Epithelial cell of prostate (primary cell): ENCODE results near the gene MRTFB.

ENCODE experiments used
- DNase-seq: peaks from one replicate; pipeline ENCODE4 v3.0.0-alpha.2; 2011; ENCODE audit warnings: low read depth, low spot score
- H3K27ac ChIP-seq: fragments of 450-650 bp; 2 replicates; pipeline ENCODE4 v1.5.1; 2017; ENCODE audit warnings: mild to moderate bottlenecking

Gene MRTFB

GRCh38 chr16:14062261-14062660 is 8.9 kb upstream of the MRTFB start:
- no peak overlapping the region for H3K27ac ChIP-seq
- DNase-seq = no peak

DNA sequence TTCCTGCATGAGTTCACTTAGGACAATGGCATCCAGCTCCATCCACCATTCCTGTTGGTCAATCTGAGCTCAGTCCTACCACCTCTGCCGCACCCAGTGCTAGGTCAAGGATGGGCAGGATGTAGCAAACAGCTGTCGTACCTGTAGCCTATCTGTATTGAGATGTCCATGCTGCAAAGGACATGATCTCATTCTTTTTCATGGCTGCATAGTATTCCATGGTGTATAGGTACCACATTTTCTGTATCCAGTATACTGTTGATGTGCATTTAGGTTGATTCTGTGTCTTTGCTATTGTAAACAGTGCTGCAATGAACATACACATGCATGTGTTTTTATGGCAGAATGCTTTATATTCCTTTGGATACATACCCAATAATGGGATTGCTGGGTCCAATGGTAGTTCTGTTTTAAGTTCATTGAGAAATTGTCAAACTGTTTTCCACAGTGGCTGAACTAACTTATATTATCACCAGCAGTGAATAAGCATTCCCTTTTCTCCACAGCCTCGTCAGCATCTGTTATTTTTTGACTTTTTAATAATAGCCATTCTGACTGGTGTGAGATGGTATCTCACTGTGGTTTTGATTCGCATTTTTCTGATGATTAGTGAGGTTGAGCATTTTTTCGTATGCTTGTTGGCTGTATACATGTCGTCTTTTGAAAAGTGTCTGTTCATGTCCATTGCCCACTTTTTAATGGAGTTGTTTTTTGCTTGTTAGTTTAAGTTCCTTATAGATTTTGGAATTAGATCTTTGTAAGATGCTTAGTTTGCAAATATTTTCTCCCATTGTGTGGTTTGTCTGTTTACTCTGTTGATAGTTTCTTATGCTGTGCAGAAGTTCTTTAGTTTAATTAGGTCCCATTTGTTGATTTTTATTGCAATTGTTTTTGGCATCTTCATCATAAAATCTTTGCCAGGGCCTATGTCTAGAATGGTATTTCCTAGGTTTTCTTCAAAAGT is 7.2 kb upstream of the MRTFB start:
- no peak for DNase-seq
- H3K27ac ChIP-seq = no peak overlapping the region

- H3K27ac ChIP-seq = peak overlapping the region; percentile 57
- DNase-seq = peak; percentile 16
Observed at GRCh38 chr16:14069818-14070217, 1.3 kb upstream of the MRTFB start.

GRCh38 chr16:14070555-14070876 is 603 bp upstream of the MRTFB start:
- DNase-seq = no peak
- H3K27ac ChIP-seq = peak overlapping the region; percentile 57

DNA sequence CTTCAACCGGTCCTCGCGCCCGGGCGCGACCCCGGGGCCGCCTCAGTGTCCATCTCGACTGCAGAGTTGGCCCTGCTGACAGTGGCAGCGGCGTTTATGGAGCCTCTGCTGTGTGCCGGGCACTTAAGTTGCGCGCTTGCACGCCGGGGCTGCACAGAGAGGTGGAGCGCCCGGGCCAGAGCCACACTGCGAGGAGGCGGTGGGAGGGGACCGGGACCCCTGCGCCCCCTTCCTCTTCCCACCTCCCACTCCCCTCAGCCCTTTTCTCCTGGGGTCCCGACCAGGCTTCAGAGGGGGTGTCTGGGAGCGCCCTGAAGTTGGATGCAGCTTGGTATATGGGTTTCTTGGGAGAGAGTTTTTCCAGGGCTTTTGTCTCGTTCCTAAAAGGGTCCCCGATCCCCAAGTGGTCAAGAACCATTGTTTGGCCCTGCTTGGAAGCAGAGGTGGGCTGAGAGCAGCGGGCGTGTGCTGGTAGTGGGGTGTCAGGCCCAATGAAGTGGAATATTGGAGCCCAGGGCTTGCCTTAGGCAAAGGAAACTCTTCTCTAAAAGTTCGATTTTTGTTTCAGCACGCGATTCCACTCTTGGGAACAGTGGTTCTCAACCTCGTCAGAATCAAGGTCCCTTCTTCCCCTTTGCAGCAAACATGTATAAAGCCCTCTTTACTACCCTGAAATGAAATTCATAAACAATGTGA is 605 bp downstream of the MRTFB start:
- no peak for DNase-seq
- H3K27ac ChIP-seq = peak overlapping the region; percentile 57

DNA sequence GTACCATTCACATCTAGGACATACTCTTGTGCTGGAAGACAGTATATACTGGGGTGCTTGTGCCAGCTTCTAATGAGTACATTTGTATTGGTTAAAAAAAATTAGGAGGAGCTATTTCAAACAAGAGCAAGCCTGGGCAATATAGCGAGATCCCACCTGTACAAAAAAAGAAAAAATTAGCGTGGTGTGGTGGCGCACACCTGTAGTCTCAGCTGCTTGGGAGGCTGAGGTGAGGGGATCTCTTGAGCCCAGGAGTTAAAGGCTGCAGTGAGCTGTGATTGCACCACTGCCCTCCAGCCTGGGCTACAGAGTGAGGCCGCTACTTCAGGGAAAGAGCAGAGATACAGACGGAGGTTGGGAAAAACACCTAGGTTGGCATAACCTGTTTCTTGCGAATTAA is 1.2 kb downstream of the MRTFB start:
- no peak for DNase-seq
- H3K27ac ChIP-seq = no peak overlapping the region

DNA sequence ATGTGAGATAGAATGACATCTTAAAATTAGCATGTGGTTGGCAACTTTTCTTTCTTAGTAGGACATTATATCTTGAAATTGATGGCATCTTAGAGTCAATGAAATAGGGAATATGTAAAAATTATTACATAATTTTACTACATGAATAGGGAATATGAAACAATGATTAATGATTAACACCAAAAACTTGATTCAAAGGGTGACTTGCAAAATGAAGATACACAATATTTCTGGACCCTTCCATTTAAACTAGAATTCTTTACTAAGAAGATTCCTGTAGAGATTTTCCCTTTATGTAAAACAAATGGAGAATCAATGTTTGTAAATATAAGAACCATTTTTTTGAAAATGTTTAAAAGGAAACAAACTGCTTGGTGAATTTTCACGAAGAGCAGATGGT is 3.4 kb downstream of the MRTFB start:
- H3K27ac ChIP-seq = no peak overlapping the region
- DNase-seq = no peak

- no peak for DNase-seq
- no peak overlapping the region for H3K27ac ChIP-seq
Observed at GRCh38 chr16:14077918-14078317, 6.8 kb downstream of the MRTFB start.

- no peak overlapping the region for H3K27ac ChIP-seq
- no peak for DNase-seq
Observed at GRCh38 chr16:14086477-14086876, 15.4 kb downstream of the MRTFB start.

DNA sequence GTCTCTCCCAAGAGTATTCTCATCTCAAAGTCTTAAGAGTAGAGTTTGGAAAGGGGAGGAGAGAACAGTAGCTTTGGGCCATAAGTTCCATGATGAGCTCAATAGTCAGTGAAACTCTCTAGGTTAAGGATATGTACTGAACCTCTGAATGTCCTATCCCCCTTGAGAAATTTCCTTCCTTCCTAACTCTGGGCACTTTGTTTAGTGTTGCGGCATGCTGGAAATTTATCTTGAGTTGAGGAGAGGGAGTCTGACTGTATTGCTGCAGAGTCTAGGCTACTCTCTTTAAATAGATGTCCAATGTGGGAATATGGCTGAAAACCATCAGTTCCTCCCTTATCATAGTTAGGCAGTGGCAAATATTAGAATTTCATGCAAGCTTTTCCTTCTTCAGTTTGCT is 16.1 kb downstream of the MRTFB start:
- DNase-seq = no peak
- peak overlapping the region; percentile 60 for H3K27ac ChIP-seq

- H3K27ac ChIP-seq = peak overlapping the region; percentile 60
- no peak for DNase-seq
Observed at GRCh38 chr16:14087590-14088154, 16.6 kb downstream of the MRTFB start.

- peak overlapping the region; percentile 60 for H3K27ac ChIP-seq
- no peak for DNase-seq
Observed at GRCh38 chr16:14088155-14088753, 17.1 kb downstream of the MRTFB start.

GRCh38 chr16:14089283-14089823 is 18.2 kb downstream of the MRTFB start:
- no peak for DNase-seq
- no peak overlapping the region for H3K27ac ChIP-seq

GRCh38 chr16:14092561-14092960 is 21.4 kb downstream of the MRTFB start:
- no peak for DNase-seq
- no peak overlapping the region for H3K27ac ChIP-seq

GRCh38 chr16:14095883-14096551 is 24.9 kb downstream of the MRTFB start:
- peak overlapping the region; percentile 54 for H3K27ac ChIP-seq
- DNase-seq = no peak

DNA sequence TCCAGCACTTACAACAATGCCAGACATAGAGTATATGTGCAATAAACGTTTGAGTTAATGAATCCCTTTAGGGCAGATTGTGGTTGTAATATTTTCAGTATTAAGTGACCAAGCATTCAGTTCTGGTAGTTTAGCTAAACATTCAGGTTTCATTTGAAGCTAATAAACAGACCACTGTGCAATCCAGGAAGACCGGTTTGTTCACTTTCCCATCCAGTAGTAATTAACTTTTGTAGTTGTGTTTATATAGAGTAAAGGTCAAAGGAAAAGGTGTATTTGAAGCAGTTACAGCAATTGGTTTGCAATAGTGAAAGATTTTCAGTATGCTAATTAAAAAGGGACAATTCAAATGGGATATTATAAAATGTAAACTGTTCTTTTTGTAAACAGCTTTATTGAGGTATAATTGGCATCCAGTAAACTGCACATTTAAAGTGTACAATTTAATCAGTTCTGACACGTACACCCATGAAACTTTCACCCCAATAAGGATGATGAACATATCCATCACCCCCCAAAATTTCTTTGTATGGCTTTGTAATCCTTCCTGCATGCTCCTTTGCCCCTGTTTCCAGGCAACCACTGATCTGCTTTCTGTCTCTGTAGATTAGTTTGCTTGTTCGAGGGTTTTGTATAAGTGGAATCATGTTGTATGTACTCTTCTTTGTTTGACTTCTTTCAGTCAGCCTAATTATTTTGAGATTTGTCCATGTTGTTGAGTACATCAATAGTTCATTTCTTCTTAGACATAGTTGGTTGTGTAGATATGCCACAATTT is 26.3 kb downstream of the MRTFB start:
- peak; percentile 81 for DNase-seq

GRCh38 chr16:14098081-14098480 is 27.0 kb downstream of the MRTFB start:
- no peak for DNase-seq
- peak overlapping the region; percentile 54 for H3K27ac ChIP-seq

More for the DNA sequence above, 26.3 kb downstream of the MRTFB start:
- peak overlapping the region; percentile 54 for H3K27ac ChIP-seq

GRCh38 chr16:14100825-14101224 is 29.7 kb downstream of the MRTFB start:
- H3K27ac ChIP-seq = no peak overlapping the region
- no peak for DNase-seq

- no peak for DNase-seq
- H3K27ac ChIP-seq = no peak overlapping the region
Observed at GRCh38 chr16:14101415-14101814, 30.3 kb downstream of the MRTFB start.
